IPS DF 19.7 (cell line): ENCODE results near the gene C8A.

Source experiments
- DNase-seq: peaks from one replicate; pipeline ENCODE4 v3.0.0-alpha.2; 2013; ENCODE audit warnings: low read depth, low spot score

Gene C8A

GRCh38 chr1:56837244-56837939, 17.2 kb upstream of the C8A start:
- no peak for DNase-seq

- no peak for DNase-seq
These were observed 15.8 kb upstream of the C8A start for GRCh38 chr1:56838759-56839158.

DNA sequence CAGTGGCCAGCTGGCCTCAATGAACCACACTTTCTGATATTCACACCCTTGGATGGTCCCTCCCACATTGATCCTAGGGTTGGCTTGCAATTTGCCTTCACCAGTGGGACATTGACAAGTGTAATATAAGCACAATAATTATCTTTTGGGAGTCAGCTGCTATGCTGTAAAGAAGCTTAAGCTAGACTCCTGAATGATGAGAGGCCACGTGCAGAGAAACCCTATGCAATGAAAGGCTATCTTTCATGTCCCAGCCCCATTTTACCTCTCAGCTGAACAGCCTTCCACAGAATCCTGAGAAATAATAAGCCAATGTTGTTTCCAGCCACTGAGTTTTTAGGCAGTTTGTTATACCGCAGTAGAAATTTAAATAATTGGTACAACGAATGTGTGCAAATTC, 11.1 kb upstream of the C8A start:
- no peak for DNase-seq

DNA sequence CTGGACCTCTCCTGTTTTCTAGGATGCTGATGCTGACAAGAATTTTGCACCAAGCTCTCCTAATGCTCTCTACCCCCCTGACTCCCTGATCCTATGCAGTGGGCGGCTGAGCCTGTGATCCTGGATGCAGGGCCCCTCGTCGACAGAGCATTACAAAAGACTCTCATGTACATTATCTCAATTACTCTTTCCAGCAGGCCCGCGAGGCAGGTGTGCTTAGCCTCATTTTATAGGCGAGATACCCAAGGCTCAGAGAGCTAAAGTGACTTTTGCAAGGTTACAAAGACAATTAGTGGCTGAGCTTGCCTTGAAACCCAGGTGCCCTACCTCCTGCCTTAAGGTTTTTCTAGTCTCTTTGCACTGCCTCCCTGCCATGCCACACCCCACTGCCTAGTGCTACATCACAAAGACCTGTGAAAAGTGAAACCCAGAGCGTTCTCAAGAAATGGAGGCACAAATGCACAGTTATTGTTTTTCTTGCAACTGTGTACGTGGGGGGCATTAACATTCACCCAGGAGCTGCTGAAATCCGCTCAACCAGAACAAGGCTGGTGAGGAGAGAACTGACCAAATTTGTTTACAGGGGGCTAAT, 10.0 kb upstream of the C8A start:
- DNase-seq: no peak

- no peak for DNase-seq
These were observed 9.3 kb upstream of the C8A start for GRCh38 chr1:56845343-56845742.

- no peak for DNase-seq
These were observed 4.8 kb upstream of the C8A start for GRCh38 chr1:56849750-56850149.

- no peak for DNase-seq
These were observed 4.2 kb upstream of the C8A start for GRCh38 chr1:56850411-56850810.

GRCh38 chr1:56850922-56851321, 3.7 kb upstream of the C8A start:
- no peak for DNase-seq

GRCh38 chr1:56852476-56852875, 2.1 kb upstream of the C8A start:
- DNase-seq: no peak

DNA sequence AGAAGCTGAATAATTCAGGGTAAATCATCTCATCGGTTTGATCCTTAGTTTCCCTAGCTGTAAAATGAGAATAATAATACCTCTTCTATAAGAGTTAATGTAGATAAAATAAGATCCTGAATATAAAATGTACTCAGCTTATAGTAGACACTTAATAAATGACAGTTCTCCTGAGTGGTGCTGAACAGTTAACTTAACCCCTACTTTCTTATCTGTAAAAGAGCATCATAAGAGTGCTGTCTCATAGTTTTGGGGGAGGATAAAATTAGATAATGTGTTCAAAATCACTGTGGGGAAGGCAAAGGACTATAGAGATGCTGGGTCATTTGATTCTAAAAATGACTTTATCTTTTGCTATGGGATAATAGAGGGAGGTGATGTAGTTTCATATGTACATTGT, 593 bp downstream of the C8A start:
- DNase-seq: no peak

DNA sequence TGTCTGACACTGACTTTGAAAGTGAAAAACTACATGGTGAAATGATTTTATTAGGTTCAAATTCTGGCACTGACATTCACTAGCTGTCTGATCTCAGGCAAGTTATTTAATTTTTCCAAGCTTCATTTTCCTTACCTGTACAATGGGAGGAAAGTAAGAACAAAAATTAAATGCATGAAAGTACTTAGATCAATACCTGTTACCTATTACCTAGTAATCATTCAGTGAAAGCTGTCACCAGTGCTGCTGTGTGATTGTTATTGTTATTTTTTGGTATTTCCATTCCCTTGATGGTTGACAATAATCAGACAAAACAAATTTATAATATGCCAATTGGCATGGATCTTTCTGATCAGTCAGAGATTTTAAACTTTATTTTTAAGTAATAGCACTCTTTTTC, 1.6 kb downstream of the C8A start:
- no peak for DNase-seq

DNA sequence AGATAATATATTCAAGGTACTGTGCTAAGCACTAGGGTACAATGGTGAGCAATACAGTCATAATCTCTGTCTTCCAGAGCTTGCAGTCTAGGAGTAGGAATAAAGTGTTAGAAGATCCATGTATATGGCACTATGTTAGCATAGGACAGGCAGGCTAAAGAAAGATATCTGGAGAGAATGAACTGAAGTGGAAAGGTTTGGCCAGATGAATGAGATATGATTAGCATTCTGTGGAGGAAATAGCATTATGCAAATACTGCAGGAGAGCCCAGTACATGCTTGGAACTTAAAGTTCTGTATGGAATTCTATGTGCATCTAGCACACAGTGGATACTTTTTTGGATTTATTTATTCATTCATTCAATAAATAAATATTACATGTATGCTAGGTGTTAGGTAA, 4.7 kb downstream of the C8A start:
- DNase-seq: no peak

DNA sequence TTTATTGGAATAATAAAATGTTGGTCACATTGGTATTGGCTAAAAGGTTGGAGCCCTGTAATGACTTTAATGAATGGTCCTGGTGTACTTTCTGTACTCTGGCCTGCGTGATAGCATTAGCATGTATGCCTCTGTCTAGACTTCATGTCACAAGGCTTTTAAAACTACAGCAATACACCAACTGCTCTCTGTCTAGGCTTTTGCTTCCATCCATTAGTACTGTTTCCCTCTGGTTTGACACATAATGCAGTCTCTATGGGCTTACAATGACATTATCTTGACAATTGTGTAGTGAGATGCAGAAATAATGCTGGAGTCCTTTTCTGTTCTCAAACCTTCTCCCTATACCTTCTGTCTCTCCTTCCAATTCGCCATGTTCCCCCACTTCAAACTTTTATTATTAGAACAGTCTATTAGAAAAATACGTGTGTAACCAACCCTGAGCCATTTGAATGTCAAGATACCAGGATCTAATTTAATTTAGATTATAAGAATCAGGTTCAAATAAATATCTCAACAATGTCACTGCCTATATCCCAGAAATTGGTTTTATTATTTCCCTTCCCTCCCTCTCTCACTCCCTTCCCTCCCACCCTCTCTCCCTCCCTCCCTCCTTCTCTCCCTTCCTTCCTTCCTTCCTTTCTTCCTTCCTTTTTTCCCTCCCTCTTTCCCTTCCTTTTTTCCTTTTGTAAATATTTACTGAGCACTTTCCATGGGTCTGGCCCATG, 8.8 kb downstream of the C8A start:
- DNase-seq: no peak

- no peak for DNase-seq
These were observed 9.8 kb downstream of the C8A start for GRCh38 chr1:56864430-56864829.

DNA sequence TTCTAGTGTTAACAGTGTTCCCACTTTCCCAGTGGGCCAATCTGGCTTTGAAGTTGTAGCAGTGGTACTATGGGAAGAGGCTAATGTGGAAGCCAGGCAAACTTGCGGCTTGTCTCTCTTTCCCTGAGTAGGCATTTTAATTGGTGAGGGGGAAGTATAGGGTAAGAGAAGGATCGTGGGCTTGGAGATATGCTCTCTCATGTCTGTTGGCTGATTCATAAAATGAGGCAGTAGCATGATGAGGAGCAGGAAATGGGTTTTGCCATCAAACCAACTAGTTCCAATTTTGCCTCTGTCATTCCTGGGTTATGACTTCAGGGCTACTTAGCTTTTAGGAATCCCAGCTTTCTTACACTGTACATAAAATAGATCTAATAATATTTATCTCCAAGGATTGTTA, 12.1 kb downstream of the C8A start:
- DNase-seq: no peak

DNA sequence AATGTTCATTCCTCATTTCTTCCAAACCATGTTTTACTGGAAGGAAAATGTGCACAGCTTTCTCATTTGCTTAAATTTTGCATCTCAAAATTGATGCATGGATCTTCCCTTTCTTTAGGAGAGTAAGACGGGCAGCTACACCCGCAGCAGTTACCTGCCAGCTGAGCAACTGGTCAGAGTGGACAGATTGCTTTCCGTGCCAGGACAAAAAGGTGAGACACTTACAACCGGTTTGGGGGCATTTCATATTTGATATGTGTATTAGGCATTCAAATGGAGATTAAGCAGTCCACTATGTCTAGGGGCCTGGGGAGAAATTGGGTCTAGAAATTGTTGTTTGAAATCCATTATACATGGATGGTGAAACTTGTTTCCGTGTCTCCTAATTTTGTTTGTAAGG, 12.9 kb downstream of the C8A start:
- DNase-seq: no peak

- DNase-seq: no peak
These were observed 14.2 kb downstream of the C8A start for GRCh38 chr1:56868761-56869160.

DNA sequence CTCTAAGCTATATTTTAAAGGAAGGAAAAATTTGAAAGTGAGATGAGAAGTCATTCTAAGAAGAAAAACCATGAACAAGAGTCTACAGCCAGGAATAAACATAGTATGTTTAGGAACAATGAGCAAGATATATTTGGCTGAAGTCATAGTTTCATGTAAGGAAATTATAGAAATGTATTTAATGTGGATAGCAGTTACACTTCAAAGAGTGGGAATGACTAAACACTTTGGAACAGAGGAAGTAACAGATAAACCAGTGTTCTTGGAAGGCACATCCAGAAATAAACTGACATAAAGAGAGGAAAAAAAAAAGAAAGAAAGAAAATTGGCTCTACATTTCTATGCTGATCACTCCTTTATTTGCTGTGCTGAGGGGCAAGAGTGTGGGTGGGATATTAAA, 18.0 kb downstream of the C8A start:
- DNase-seq: no peak

DNA sequence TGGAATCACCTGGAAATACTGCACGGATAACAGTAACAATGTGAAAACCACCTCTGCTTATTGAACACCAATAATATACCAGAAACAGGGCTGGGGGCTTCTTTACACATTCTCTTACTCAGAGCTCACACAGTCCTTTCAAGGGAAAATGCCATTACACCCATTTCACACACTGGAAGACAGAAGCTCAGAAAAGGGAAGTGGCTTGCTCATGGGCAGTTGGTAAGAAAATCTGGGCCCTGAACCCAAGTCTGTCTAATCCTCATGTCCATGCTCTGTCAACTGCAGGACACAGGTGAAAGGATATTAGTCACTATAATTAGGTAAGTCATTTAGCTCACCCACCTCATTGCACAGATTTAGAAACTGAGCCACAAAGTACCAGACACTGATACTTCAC, 18.6 kb downstream of the C8A start:
- no peak for DNase-seq

DNA sequence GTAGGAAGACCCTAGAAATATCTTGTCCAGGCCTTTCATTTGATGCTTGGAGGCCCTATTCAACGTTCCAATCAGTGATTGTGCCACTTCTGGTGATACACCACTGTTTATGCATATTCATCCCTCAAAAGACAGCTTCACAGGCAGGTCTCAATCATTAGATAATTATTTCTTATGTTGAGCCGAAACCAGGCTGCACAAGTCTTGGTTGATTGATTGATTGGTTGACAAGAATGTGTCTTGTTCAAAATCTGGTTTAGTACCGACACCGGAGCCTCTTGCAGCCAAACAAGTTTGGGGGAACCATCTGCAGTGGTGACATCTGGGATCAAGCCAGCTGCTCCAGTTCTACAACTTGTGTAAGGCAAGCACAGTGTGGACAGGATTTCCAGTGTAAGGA, 20.1 kb downstream of the C8A start:
- DNase-seq: no peak

DNA sequence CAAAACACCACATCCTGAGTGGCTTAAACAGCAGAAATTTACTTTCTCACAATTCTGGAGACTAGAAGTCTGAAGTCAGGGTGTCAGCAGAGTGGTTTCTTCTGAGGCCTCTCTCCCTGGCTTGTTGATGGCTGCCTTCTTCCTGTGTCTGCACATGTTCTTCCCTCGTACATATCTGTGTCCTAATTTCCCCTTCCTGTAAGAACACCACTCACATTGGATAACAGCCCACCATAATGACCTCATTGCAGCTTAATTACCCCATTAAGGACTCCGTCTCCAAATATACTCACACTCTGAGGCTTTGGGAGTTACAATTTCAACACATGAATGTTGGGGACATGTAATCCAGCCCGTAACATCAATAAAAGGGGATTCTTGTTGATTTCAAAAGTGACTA, 23.4 kb downstream of the C8A start:
- no peak for DNase-seq

DNA sequence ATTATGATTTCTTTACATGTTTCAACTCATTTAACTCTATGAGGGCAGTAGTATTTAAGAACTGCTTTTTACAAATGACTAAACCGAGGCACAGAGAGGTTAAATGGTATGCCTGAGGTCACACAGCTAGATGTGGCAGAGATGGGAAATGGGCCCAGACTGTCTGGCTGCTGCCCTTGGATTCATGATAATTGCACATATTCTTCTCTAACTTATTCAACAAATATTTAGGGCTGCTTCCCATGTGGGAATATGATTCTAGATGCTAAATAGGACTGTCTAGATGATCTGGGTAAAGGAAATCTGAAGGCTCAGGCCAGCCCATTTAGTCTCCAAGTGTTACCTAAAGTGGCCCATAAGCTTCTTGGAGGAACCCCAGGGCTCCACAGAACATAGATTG, 26.2 kb downstream of the C8A start:
- DNase-seq: no peak

- DNase-seq: no peak
These were observed 26.8 kb downstream of the C8A start for GRCh38 chr1:56881417-56881816.
